GM23338 (cell line): Measurements from ENCODE around the gene ACSL3. TPM values are rescaled to one million over a fixed set of nuclear protein-coding genes. Genes with fewer than 3 reads are reported as not detected.

ENCODE experiments used
- ATAC-seq: fragments of 200-7000 bp; cut with Tn5 transposase; 3 replicates; pipeline ENCODE4 v1.9.1; 2020
- DNase-seq: peaks from one replicate; pipeline ENCODE4 v3.0.0-alpha.2; 2015; ENCODE audit warnings: low spot score
- H2AFZ ChIP-seq: fragments of 200-600 bp; sonication (generic); 2 replicates; pipeline ENCODE4 v1.8.0; 2016; ENCODE audit warnings: antibody characterized with exemption, mild to moderate bottlenecking, moderate library complexity
- H3F3A ChIP-seq: fragments of 200-600 bp; sonication (generic); replicated peaks from 2 replicates; pipeline ENCODE4 v1.8.0; 2017; ENCODE audit warnings: antibody characterized with exemption, mixed run types, low read depth
- H3K27ac ChIP-seq: fragments of 200-600 bp; sonication (generic); 2 replicates; pipeline ENCODE4 v1.6.1; 2016; ENCODE audit warnings: low read depth
- H3K27me3 ChIP-seq: fragments of 200-600 bp; sonication (generic); 2 replicates; pipeline ENCODE4 v1.8.0; 2016; ENCODE audit warnings: mild to moderate bottlenecking, mixed run types, moderate library complexity; ENCODE audit not compliant: insufficient read depth
- H3K36me3 ChIP-seq: fragments of 200-600 bp; sonication (generic); 2 replicates; pipeline ENCODE4 v1.8.0; 2016; ENCODE audit warnings: mild to moderate bottlenecking; ENCODE audit not compliant: insufficient read depth
- H3K4me1 ChIP-seq: fragments of 200-600 bp; sonication (generic); 2 replicates; pipeline ENCODE4 v1.8.0; 2016; ENCODE audit warnings: mild to moderate bottlenecking, moderate library complexity; ENCODE audit not compliant: insufficient read depth
- H3K4me2 ChIP-seq: fragments of 200-600 bp; sonication (generic); 2 replicates; pipeline ENCODE4 v1.7.1; 2017; ENCODE audit warnings: mixed run types
- H3K4me3 ChIP-seq: fragments of 200-600 bp; sonication (generic); 2 replicates; pipeline ENCODE4 v1.6.1; 2016; ENCODE audit warnings: mixed run types
- H3K79me2 ChIP-seq: fragments of 200-600 bp; sonication (generic); replicated peaks from 2 replicates; pipeline ENCODE4 v1.8.0; 2017; ENCODE audit warnings: mild to moderate bottlenecking; ENCODE audit not compliant: insufficient read depth
- H3K9me2 ChIP-seq: fragments of 200-600 bp; sonication (generic); 2 replicates; pipeline ENCODE4 v1.8.0; 2017; ENCODE audit not compliant: insufficient read depth
- H4K20me1 ChIP-seq: fragments of 200-600 bp; sonication (generic); replicated peaks from 2 replicates; pipeline ENCODE4 v1.8.0; 2017; ENCODE audit warnings: mild to moderate bottlenecking; ENCODE audit not compliant: insufficient read depth
- H3K27ac Mint-ChIP-seq: 2 replicates; pipeline ENCODE4 v1.8.0; 2020; ENCODE audit warnings: inconsistent platforms, mild to moderate bottlenecking, moderate library complexity, mixed read lengths
- H3K27me3 Mint-ChIP-seq: 3 replicates; pipeline ENCODE4 v1.8.0; 2022; ENCODE audit warnings: low read depth, mild to moderate bottlenecking, moderate library complexity, mixed read lengths, inconsistent platforms; ENCODE audit not compliant: insufficient read depth, poor library complexity
- H3K36me3 Mint-ChIP-seq: 3 replicates; pipeline ENCODE4 v1.8.0; 2021; ENCODE audit warnings: low read depth, mild to moderate bottlenecking, inconsistent platforms, moderate library complexity, mixed read lengths
- H3K4me1 Mint-ChIP-seq: 3 replicates; pipeline ENCODE4 v1.8.0; 2020; ENCODE audit warnings: mild to moderate bottlenecking, inconsistent platforms, mixed read lengths
- H3K4me3 Mint-ChIP-seq: 3 replicates; pipeline ENCODE4 v1.8.0; 2021; ENCODE audit warnings: moderate library complexity, mild to moderate bottlenecking, inconsistent platforms, mixed read lengths
- H3K9me3 Mint-ChIP-seq: 3 replicates; pipeline ENCODE4 v1.8.0; 2020; ENCODE audit warnings: moderate library complexity, mild to moderate bottlenecking, inconsistent platforms, mixed read lengths
- CTCF ChIP-seq, 2 experiments: fragments of 200-600 bp in 1 of 2; sonication (generic) in 1 of 2; conservative IDR thresholded peaks; 2 replicates each; pipeline versions ENCODE4 v1.5.1 to v1.6.1; 2016 to 2017; ENCODE audit warnings: antibody characterized with exemption in 2 of 2, low read depth in 2 of 2, mild to moderate bottlenecking in 2 of 2, moderate library complexity in 1 of 2
- ETS1 ChIP-seq: IDR thresholded peaks from 2 replicates; pipeline ENCODE4 v1.6.1; 2016; ENCODE audit warnings: antibody characterized with exemption
- EZH2 ChIP-seq: fragments of 200-600 bp; sonication (generic); IDR thresholded peaks from one replicate; pipeline ENCODE4 v1.8.0; 2017; ENCODE audit warnings: antibody characterized with exemption, mild to moderate bottlenecking, low read depth; ENCODE audit not compliant: unreplicated experiment
- EZH2phosphoT487 ChIP-seq: fragments of 200-600 bp; sonication (generic); IDR thresholded peaks from one replicate; pipeline ENCODE4 v1.8.1; 2018; ENCODE audit warnings: antibody characterized with exemption; ENCODE audit not compliant: unreplicated experiment
- JUNB ChIP-seq: IDR thresholded peaks from one replicate; pipeline ENCODE4 v1.6.1; 2016; ENCODE audit warnings: antibody characterized with exemption; ENCODE audit not compliant: unreplicated experiment
- POLR2AphosphoS5 ChIP-seq: IDR thresholded peaks from 2 replicates; pipeline ENCODE4 v1.6.1; 2016; ENCODE audit warnings: antibody characterized with exemption, low read depth
- STAT1 ChIP-seq: IDR thresholded peaks from one replicate; pipeline ENCODE4 v1.6.1; 2016; ENCODE audit warnings: antibody characterized with exemption; ENCODE audit not compliant: unreplicated experiment
- ZNF114 ChIP-seq: fragments of 250-450 bp; sonication (Bioruptor Pico); IDR thresholded peaks from 2 replicates; pipeline ENCODE4 v1.5.0; 2020; ENCODE audit warnings: mild to moderate bottlenecking, moderate library complexity
- ZNF331 ChIP-seq: fragments of 250-450 bp; sonication (Bioruptor Pico); IDR thresholded peaks from 2 replicates; pipeline ENCODE4 v1.5.0; 2020; ENCODE audit warnings: low read depth, mild to moderate bottlenecking, moderate library complexity
- polyA plus RNA-seq: library from polyadenylated mRNA; unstranded; fragments of >200 nt; fragmentation: Nextera tagmentation; extraction: Ambion mirVana; gene quantifications from 2 replicates; pipeline ENCODE4 v1.2.1, GENCODE V29; 2016
- total RNA-seq: library from RNA; depleted of rRNA; stranded (reverse); fragments of >200 nt; shearing (Covaris generic); gene quantifications from 2 replicates; pipeline ENCODE4 v1.2.3, GENCODE V29; 2014
- TF ChIP-seq, protein P1 (sequence below): fragments of 250-450 bp; sonication (Bioruptor Pico); IDR thresholded peaks from 2 replicates; pipeline ENCODE4 v1.5.0; 2020; ENCODE audit warnings: mild to moderate bottlenecking, moderate library complexity

Gene ACSL3
- total and polyA plus RNA-seq, 2 experiments from 2014 or later = 55.3 to 130 TPM

GRCh38 chr2:222904557-222905258, 43.9 kb downstream of the ACSL3 start:
- no peaks in the 10 kb centered on the region for H3F3A ChIP-seq
- no peaks in the 10 kb centered on the region for H3K9me2 ChIP-seq
- peaks cover 4% of the 10 kb centered on the region; the same call in 1 of the 2 replicates for H4K20me1 ChIP-seq
- no peak overlapping the region for H2AFZ ChIP-seq
- Mint-ChIP-seq H3K27me3 (peaks cover 1% of the 10 kb centered on the region), H3K4me1 (peaks cover 67% of the 10 kb centered on the region), H3K4me3 (no peak overlapping the region), H3K9me3 (no peaks in the 10 kb centered on the region), H3K36me3 (peaks cover 24% of the 10 kb centered on the region), H3K27ac (no peak overlapping the region)
- no peak overlapping the region for H3K27ac ChIP-seq
- no peak for TF ChIP-seq EZH2
- TF ChIP-seq CTCF (conservative IDR thresholded peaks at IDR 0.05; ENCODE audit: low read depth in 2 of 2) = no peak
- TF ChIP-seq, protein P1, sequence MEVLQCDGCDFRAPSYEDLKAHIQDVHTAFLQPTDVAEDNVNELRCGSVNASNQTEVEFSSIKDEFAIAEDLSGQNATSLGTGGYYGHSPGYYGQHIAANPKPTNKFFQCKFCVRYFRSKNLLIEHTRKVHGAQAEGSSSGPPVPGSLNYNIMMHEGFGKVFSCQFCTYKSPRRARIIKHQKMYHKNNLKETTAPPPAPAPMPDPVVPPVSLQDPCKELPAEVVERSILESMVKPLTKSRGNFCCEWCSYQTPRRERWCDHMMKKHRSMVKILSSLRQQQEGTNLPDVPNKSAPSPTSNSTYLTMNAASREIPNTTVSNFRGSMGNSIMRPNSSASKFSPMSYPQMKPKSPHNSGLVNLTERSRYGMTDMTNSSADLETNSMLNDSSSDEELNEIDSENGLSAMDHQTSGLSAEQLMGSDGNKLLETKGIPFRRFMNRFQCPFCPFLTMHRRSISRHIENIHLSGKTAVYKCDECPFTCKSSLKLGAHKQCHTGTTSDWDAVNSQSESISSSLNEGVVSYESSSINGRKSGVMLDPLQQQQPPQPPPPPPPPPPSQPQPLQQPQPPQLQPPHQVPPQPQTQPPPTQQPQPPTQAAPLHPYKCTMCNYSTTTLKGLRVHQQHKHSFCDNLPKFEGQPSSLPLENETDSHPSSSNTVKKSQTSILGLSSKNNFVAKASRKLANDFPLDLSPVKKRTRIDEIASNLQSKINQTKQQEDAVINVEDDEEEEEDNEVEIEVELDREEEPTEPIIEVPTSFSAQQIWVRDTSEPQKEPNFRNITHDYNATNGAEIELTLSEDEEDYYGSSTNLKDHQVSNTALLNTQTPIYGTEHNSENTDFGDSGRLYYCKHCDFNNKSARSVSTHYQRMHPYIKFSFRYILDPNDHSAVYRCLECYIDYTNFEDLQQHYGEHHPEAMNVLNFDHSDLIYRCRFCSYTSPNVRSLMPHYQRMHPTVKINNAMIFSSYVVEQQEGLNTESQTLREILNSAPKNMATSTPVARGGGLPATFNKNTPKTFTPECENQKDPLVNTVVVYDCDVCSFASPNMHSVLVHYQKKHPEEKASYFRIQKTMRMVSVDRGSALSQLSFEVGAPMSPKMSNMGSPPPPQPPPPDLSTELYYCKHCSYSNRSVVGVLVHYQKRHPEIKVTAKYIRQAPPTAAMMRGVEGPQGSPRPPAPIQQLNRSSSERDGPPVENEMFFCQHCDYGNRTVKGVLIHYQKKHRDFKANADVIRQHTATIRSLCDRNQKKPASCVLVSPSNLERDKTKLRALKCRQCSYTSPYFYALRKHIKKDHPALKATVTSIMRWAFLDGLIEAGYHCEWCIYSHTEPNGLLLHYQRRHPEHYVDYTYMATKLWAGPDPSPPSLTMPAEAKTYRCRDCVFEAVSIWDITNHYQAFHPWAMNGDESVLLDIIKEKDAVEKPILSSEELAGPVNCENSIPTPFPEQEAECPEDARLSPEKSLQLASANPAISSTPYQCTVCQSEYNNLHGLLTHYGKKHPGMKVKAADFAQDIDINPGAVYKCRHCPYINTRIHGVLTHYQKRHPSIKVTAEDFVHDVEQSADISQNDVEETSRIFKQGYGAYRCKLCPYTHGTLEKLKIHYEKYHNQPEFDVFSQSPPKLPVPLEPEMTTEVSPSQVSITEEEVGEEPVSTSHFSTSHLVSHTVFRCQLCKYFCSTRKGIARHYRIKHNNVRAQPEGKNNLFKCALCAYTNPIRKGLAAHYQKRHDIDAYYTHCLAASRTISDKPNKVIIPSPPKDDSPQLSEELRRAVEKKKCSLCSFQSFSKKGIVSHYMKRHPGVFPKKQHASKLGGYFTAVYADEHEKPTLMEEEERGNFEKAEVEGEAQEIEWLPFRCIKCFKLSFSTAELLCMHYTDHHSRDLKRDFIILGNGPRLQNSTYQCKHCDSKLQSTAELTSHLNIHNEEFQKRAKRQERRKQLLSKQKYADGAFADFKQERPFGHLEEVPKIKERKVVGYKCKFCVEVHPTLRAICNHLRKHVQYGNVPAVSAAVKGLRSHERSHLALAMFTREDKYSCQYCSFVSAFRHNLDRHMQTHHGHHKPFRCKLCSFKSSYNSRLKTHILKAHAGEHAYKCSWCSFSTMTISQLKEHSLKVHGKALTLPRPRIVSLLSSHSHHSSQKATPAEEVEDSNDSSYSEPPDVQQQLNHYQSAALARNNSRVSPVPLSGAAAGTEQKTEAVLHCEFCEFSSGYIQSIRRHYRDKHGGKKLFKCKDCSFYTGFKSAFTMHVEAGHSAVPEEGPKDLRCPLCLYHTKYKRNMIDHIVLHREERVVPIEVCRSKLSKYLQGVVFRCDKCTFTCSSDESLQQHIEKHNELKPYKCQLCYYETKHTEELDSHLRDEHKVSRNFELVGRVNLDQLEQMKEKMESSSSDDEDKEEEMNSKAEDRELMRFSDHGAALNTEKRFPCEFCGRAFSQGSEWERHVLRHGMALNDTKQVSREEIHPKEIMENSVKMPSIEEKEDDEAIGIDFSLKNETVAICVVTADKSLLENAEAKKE (CRISPR knock-in tag) = no peak
- no peak for TF ChIP-seq POLR2AphosphoS5
- no peak for TF ChIP-seq STAT1
- TF ChIP-seq JUNB = no peak
- no peak for TF ChIP-seq ZNF114 (CRISPR knock-in tag)
- no peak for TF ChIP-seq ZNF331
- TF ChIP-seq ETS1 = no peak
- no peak for TF ChIP-seq EZH2phosphoT487
- no peaks in the 10 kb centered on the region; the same call in 1 of the 2 replicates for H3K36me3 ChIP-seq
- peaks cover 92% of the 10 kb centered on the region for H3K79me2 ChIP-seq
- H3K4me2 ChIP-seq = no peak overlapping the region
- no peaks in the 10 kb centered on the region for H3K27me3 ChIP-seq
- no peak for DNase-seq
- peaks cover 56% of the 10 kb centered on the region for H3K4me1 ChIP-seq
- ATAC-seq = no peak
- H3K4me3 ChIP-seq = no peak overlapping the region
